Naive thymus-derived CD4-positive, alpha-beta T cell (primary cell): ENCODE measurements around the gene AKAP13. TPM values are rescaled to one million over a fixed set of nuclear protein-coding genes. Genes with fewer than 3 reads are reported as not detected.
A peak's percentile ranks its signal among the peaks of the same experiment; 100 is the strongest.

ENCODE experiments used
- ATAC-seq: fragments of 150-1000 bp; cut with Tn5 transposase; 2 replicates; pipeline ENCODE4 v1.10.0; 2021; ENCODE audit warnings: mild to moderate bottlenecking, moderate library complexity
- CTCF ChIA-PET: fragments of 350-600 bp; sonication (Branson Sonifier 250); formaldehyde crosslinking; loops from one replicate; lab custom pipeline; 2021; ENCODE audit warnings: antibody characterized with exemption; lab: Charles Lee
- POLR2A ChIA-PET: fragments of 350-600 bp; sonication (Branson Sonifier 250); formaldehyde crosslinking; loops from one replicate; lab custom pipeline; 2021; ENCODE audit warnings: antibody characterized with exemption, inconsistent platforms; lab: Charles Lee
- DNase-seq, 9 donors: peaks; one replicate each; pipeline versions ENCODE4 v3.0.0 to v3.0.0-alpha.2; 2020 to 2022; ENCODE audit warnings: mixed read lengths in 1 of 9
- H3K27ac ChIP-seq: one replicate; pipeline ENCODE4 v1.7.0; 2013; ENCODE audit warnings: mild to moderate bottlenecking, low read depth, low read length, moderate library complexity
- H3K27me3 ChIP-seq, 2 donors: one replicate each; pipeline ENCODE4 v1.7.0; 2013; ENCODE audit warnings: low read length in 2 of 2, mild to moderate bottlenecking in 2 of 2, moderate library complexity in 2 of 2; ENCODE audit not compliant: control insufficient read depth in 2 of 2, insufficient read depth in 2 of 2
- H3K36me3 ChIP-seq, 3 experiments: 1 replicate in 2 of 3; 2 replicates in 1 of 3; pipeline ENCODE4 v1.7.0; 2013; ENCODE audit warnings: low read length in 3 of 3, mild to moderate bottlenecking in 3 of 3, moderate library complexity in 1 of 3; ENCODE audit not compliant: insufficient read depth in 3 of 3, control insufficient read depth in 2 of 3
- H3K4me1 ChIP-seq, 2 donors: one replicate each; pipeline ENCODE4 v1.7.0; 2013; ENCODE audit warnings: low read length in 2 of 2, mild to moderate bottlenecking in 2 of 2, moderate library complexity in 1 of 2; ENCODE audit not compliant: control insufficient read depth in 2 of 2, insufficient read depth in 2 of 2
- H3K4me3 ChIP-seq: 2 replicates; pipeline ENCODE4 v1.7.0; 2013; ENCODE audit warnings: mild to moderate bottlenecking, low read length
- H3K9me3 ChIP-seq, 3 experiments: 1 replicate in 2 of 3; 2 replicates in 1 of 3; pipeline ENCODE4 v1.7.0; 2013; ENCODE audit warnings: low read length in 3 of 3; ENCODE audit not compliant: control insufficient read depth in 2 of 3
- H3K27ac Mint-ChIP-seq, 9 donors: one replicate each; pipeline ENCODE4 v1.8.0; 2020 to 2022; ENCODE audit warnings: mixed read lengths in 9 of 9, mild to moderate bottlenecking in 8 of 9, moderate library complexity in 5 of 9, inconsistent platforms in 2 of 9
- H3K27me3 Mint-ChIP-seq, 5 donors: one replicate each; pipeline ENCODE4 v1.8.0; 2021 to 2022; ENCODE audit warnings: mixed read lengths in 5 of 5, mild to moderate bottlenecking in 1 of 5
- H3K36me3 Mint-ChIP-seq, 5 donors: one replicate each; pipeline ENCODE4 v1.8.0; 2020 to 2022; ENCODE audit warnings: mixed read lengths in 5 of 5, mild to moderate bottlenecking in 3 of 5, inconsistent platforms in 1 of 5
- H3K4me1 Mint-ChIP-seq, 7 donors: one replicate each; pipeline ENCODE4 v1.8.0; 2020 to 2022; ENCODE audit warnings: mixed read lengths in 7 of 7, mild to moderate bottlenecking in 3 of 7, inconsistent platforms in 1 of 7
- H3K4me3 Mint-ChIP-seq, 10 donors: one replicate each; pipeline ENCODE4 v1.8.0; 2020 to 2022; ENCODE audit warnings: mild to moderate bottlenecking in 10 of 10, mixed read lengths in 10 of 10, moderate library complexity in 6 of 10, inconsistent platforms in 2 of 10
- H3K9me3 Mint-ChIP-seq, 11 donors: one replicate each; pipeline ENCODE4 v1.8.0; 2020 to 2022; ENCODE audit warnings: mixed read lengths in 11 of 11, mild to moderate bottlenecking in 4 of 11, inconsistent platforms in 1 of 11, moderate library complexity in 1 of 11
- intact Hi-C, 2 donors: fragments of 100-400 bp; cut with micrococcal nuclease; formaldehyde crosslinking; loops; one replicate each; pipeline ENCODE4 v1.15.1; 2023
- polyA plus RNA-seq, 2 donors: library from polyadenylated mRNA; unstranded; fragments of 300-500 nt; fragmentation: Illumina TruSeq; gene quantifications; one replicate each; pipeline ENCODE4 v1.2.3, GENCODE V29; 2021
- total RNA-seq, 6 experiments: library from RNA in 5 of 6; stranded (reverse) in 5 of 6; gene quantifications; 1 replicate in 5 of 6; 2 replicates in 1 of 6; pipeline ENCODE4 v1.2.3 and lab custom pipeline; 2021 to 2026

The AKAP13 gene
- total and polyA plus RNA-seq, 7 experiments from 2014 or later = 108 to 400 (median 231) TPM

DNA sequence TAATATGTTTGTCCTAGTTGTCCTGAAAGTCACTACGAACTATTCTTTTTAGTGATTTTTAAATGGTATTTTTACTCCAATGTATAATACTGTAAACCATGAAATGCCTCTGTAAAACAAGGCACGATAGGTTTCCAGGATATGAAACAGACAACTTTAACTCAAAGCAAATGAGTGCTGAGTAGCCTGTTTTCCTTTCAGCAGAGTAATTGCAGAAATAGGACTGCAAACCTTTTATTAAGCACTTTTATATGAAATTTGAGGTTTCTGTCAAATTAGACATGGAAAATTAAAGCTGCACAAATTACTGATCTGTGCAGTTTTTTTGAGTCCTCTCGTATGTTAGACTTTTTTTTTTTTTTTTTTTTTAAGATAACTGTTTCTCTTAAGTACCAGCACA lies 16.2 kb downstream of the AKAP13 start:
- Mint-ChIP-seq H3K4me1 (peaks cover 40 to 84% (median 70%) of the 10 kb centered on the region in 7 donors), H3K27ac (peak overlapping the region in 2 of 9 donors; percentile 25 to 38)
- POLR2A ChIA-PET = interaction anchor here (0.8 to 2.8 kb wide), 2 partner anchors 66 to 189 kb away, joined by 3 to 7 read pairs; no protein-coding TSS in a partner anchor

DNA sequence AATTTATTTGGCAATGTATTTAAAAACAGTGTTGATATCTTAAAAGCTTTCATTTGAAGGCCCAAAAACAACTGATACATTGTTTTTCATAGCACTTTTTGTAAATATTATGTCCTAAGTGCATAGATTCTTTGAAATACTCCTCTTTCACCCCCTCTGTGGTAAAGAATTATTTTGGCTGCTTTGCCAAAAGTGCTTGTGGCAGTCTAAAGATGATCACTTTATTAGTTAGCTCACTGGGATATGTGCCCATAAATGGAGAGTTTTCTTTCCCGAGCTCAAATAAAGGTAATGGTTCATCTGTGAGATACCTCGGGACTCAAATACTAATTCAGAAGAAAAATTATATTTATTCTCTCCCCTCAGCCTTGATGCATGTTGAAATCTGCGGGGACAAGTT lies 16.7 kb downstream of the AKAP13 start:
- Mint-ChIP-seq H3K27me3 (no peaks in the 10 kb centered on the region), H3K27ac (no peak overlapping the region), H3K9me3 (no peaks in the 10 kb centered on the region), H3K36me3 (peaks cover 0 to 9% (median 0%) of the 10 kb centered on the region in 5 donors), H3K4me3 (no peak overlapping the region), H3K4me1 (peaks cover 46 to 90% (median 76%) of the 10 kb centered on the region in 7 donors)
- Histone ChIP-seq H3K4me1 (peaks cover 8 to 9% of the 10 kb centered on the region in 2 donors), H3K27me3 (no peaks in the 10 kb centered on the region), H3K36me3 (no peaks in the 10 kb centered on the region), H3K4me3 (no peak overlapping the region), H3K9me3 (no peaks in the 10 kb centered on the region), H3K27ac (no peak overlapping the region)
- intact Hi-C loops = no loop called here
- ATAC-seq = no peak
- ChIA-PET POLR2A (interaction anchor here (0.7 to 2.8 kb wide), 2 partner anchors 10 to 67 kb away, joined by 3 to 7 read pairs; no protein-coding TSS in a partner anchor), CTCF (interaction anchor here (1.4 kb wide), 1 partner anchor 29 kb away, joined by 3 read pairs; no protein-coding TSS in a partner anchor)
- no peak for DNase-seq

More for the DNA sequence above, 16.2 kb downstream of the AKAP13 start:
- H3K27ac ChIP-seq = no peak overlapping the region
- intact Hi-C loops = no loop called here
- no peaks in the 10 kb centered on the region for H3K27me3 Mint-ChIP-seq
- H3K27me3 ChIP-seq = no peaks in the 10 kb centered on the region
- ATAC-seq (no peak), DNase-seq (no peak)
- H3K36me3 Mint-ChIP-seq = peaks cover 0 to 9% (median 0%) of the 10 kb centered on the region in 5 donors
- no peak overlapping the region for H3K4me3 ChIP-seq
- H3K4me3 Mint-ChIP-seq = no peak overlapping the region
- no peaks in the 10 kb centered on the region for H3K36me3 ChIP-seq
- H3K9me3 Mint-ChIP-seq = no peaks in the 10 kb centered on the region
- H3K4me1 ChIP-seq = peaks cover 5 to 6% of the 10 kb centered on the region in 2 donors
- CTCF ChIA-PET = interaction anchor here (1.4 kb wide), 1 partner anchor 28 kb away, joined by 3 read pairs; no protein-coding TSS in a partner anchor
- H3K9me3 ChIP-seq = no peaks in the 10 kb centered on the region

GRCh38 chr15:85397926-85398325 lies 17.5 kb downstream of the AKAP13 start:
- no peak for DNase-seq
- ChIA-PET CTCF (interaction anchor here (1.4 kb wide), 1 partner anchor 29 kb away, joined by 3 read pairs; no protein-coding TSS in a partner anchor), POLR2A (interaction anchor here (0.7 kb wide), 1 partner anchor 9 kb away, joined by 3 read pairs; no protein-coding TSS in a partner anchor)
- H3K4me1 ChIP-seq = peaks cover 14 to 15% of the 10 kb centered on the region in 2 donors
- no peaks in the 10 kb centered on the region for H3K9me3 Mint-ChIP-seq
- H3K27me3 ChIP-seq = no peaks in the 10 kb centered on the region
- no peak for ATAC-seq
- intact Hi-C loops = no loop called here
- H3K4me3 ChIP-seq = no peak overlapping the region
- H3K27ac ChIP-seq = no peak overlapping the region
- H3K36me3 Mint-ChIP-seq = peaks cover 0 to 9% (median 0%) of the 10 kb centered on the region in 5 donors
- H3K27ac Mint-ChIP-seq = peak overlapping the region in 1 of 9 donors; percentile 5
- H3K4me1 Mint-ChIP-seq = peaks cover 49 to 92% (median 80%) of the 10 kb centered on the region in 7 donors
- H3K9me3 ChIP-seq = no peaks in the 10 kb centered on the region
- H3K4me3 Mint-ChIP-seq = no peak overlapping the region
- H3K36me3 ChIP-seq = no peaks in the 10 kb centered on the region
- no peaks in the 10 kb centered on the region for H3K27me3 Mint-ChIP-seq

- Histone ChIP-seq H3K9me3 (no peaks in the 10 kb centered on the region), H3K36me3 (no peaks in the 10 kb centered on the region), H3K4me1 (peaks cover 16 to 23% of the 10 kb centered on the region in 2 donors), H3K27ac (no peak overlapping the region), H3K27me3 (no peaks in the 10 kb centered on the region), H3K4me3 (no peak overlapping the region)
- CTCF ChIA-PET = no interaction called here
- ATAC-seq = no peak
- H3K4me1 Mint-ChIP-seq = peaks cover 42 to 92% (median 77%) of the 10 kb centered on the region in 7 donors
- no peaks in the 10 kb centered on the region for H3K27me3 Mint-ChIP-seq
- H3K36me3 Mint-ChIP-seq = peaks cover 0 to 4% (median 0%) of the 10 kb centered on the region in 5 donors
- intact Hi-C loops = no loop called here
- H3K4me3 Mint-ChIP-seq = peak overlapping the region in 1 of 10 donors; percentile 23
- POLR2A ChIA-PET = no interaction called here
- peak overlapping the region in 1 of 9 donors; percentile 5 for H3K27ac Mint-ChIP-seq
- H3K9me3 Mint-ChIP-seq = no peaks in the 10 kb centered on the region
- DNase-seq = no peak
Measured at GRCh38 chr15:85398822-85399221, 18.4 kb downstream of the AKAP13 start.

- no peak for DNase-seq
- intact Hi-C loops = loop anchor here in 1 of 2 donors (10.0 kb wide), 1 partner anchor 305 kb away; no protein-coding TSS in a partner anchor
- no peaks in the 10 kb centered on the region for H3K27me3 ChIP-seq
- H3K4me3 ChIP-seq = no peak overlapping the region
- H3K36me3 ChIP-seq = no peaks in the 10 kb centered on the region
- Mint-ChIP-seq H3K36me3 (peaks cover 0 to 4% (median 0%) of the 10 kb centered on the region in 5 donors), H3K4me1 (peaks cover 43 to 92% (median 77%) of the 10 kb centered on the region in 7 donors), H3K27me3 (no peaks in the 10 kb centered on the region), H3K27ac (no peak overlapping the region), H3K9me3 (no peaks in the 10 kb centered on the region), H3K4me3 (no peak overlapping the region)
- ChIA-PET POLR2A (interaction anchor here (1.3 kb wide), 1 partner anchor 20 kb away, joined by 3 read pairs; the partner anchor contains the start of gene AKAP13), CTCF (interaction anchor here (0.9 to 1.0 kb wide), 2 partner anchors 10 to 69 kb away, joined by 3 to 5 read pairs; no protein-coding TSS in a partner anchor)
- no peaks in the 10 kb centered on the region for H3K9me3 ChIP-seq
- H3K27ac ChIP-seq = no peak overlapping the region
- ATAC-seq = no peak
- peaks cover 18 to 31% of the 10 kb centered on the region in 2 donors for H3K4me1 ChIP-seq
Measured at GRCh38 chr15:85399627-85400026, 19.2 kb downstream of the AKAP13 start.

GRCh38 chr15:85400606-85401005 lies 20.2 kb downstream of the AKAP13 start:
- DNase-seq (no peak), ATAC-seq (no peak)
- Mint-ChIP-seq H3K27ac (peak overlapping the region in 2 of 9 donors; percentile 12 to 84), H3K36me3 (peaks cover 0 to 4% (median 0%) of the 10 kb centered on the region in 5 donors), H3K4me3 (no peak overlapping the region), H3K4me1 (peaks cover 48 to 92% (median 78%) of the 10 kb centered on the region in 7 donors), H3K9me3 (no peaks in the 10 kb centered on the region), H3K27me3 (no peaks in the 10 kb centered on the region)
- no peak overlapping the region for H3K27ac ChIP-seq
- H3K9me3 ChIP-seq = no peaks in the 10 kb centered on the region
- H3K36me3 ChIP-seq = no peaks in the 10 kb centered on the region
- no peaks in the 10 kb centered on the region for H3K27me3 ChIP-seq
- peaks cover 18 to 31% of the 10 kb centered on the region in 2 donors for H3K4me1 ChIP-seq
- no peak overlapping the region for H3K4me3 ChIP-seq
- POLR2A ChIA-PET = interaction anchor here (1.3 kb wide), 1 partner anchor 21 kb away, joined by 3 read pairs; the partner anchor contains the start of gene AKAP13
- intact Hi-C loops = loop anchor here in 1 of 2 donors (10.0 kb wide), 1 partner anchor 304 kb away; no protein-coding TSS in a partner anchor
- CTCF ChIA-PET = interaction anchor here (0.9 to 1.0 kb wide), 2 partner anchors 11 to 70 kb away, joined by 3 to 5 read pairs; no protein-coding TSS in a partner anchor
